Transverse colon (tissue), 4 donors: Measurements from ENCODE around the gene KCNH1.

Experiments
- CTCF ChIP-seq, 5 experiments: fragments of 200-600 bp in 3 of 5; fragments of 450-650 bp in 2 of 5; sonication (generic) in 3 of 5; IDR thresholded peaks; 1 replicate in 2 of 5; 2 replicates in 3 of 5; pipeline ENCODE4 v1.5.1; 2016 to 2017; ENCODE audit warnings: antibody characterized with exemption in 5 of 5, inconsistent platforms in 3 of 5, mild to moderate bottlenecking in 2 of 5, moderate library complexity in 1 of 5
- EP300 ChIP-seq: sonication (generic); formaldehyde crosslinking; IDR thresholded peaks from one replicate; pipeline ENCODE4 v1.6.1; 2017; ENCODE audit warnings: antibody characterized with exemption, low read depth
- POLR2A ChIP-seq: fragments of 450-650 bp; IDR thresholded peaks from one replicate; pipeline ENCODE4 v1.6.1; 2016; ENCODE audit warnings: antibody characterized with exemption, mild to moderate bottlenecking, moderate library complexity
- POLR2AphosphoS5 ChIP-seq, 3 donors: sonication (generic); formaldehyde crosslinking; IDR thresholded peaks; one replicate each; pipeline ENCODE4 v1.6.1; 2016; ENCODE audit warnings: antibody characterized with exemption in 3 of 3

GRCh38 chr1:210779269-210779668, 354.7 kb downstream of the KCNH1 start:
- TF ChIP-seq CTCF (IDR thresholded peaks at IDR 0.05): no peak
- TF ChIP-seq POLR2AphosphoS5 (IDR thresholded peaks at IDR 0.05): no peak
- TF ChIP-seq POLR2A: no peak
- TF ChIP-seq EP300: no peak
